HG03159 (cell line): ENCODE results near the gene HK3.
A peak's percentile ranks its signal among the peaks of the same experiment; 100 is the strongest.

Source experiments
- ATAC-seq: cut with Tn5 transposase; IDR thresholded peaks from one replicate; pipeline ENCODE4 v1.9.1; 2021; ENCODE audit warnings: mild to moderate bottlenecking, moderate library complexity; ENCODE audit not compliant: unreplicated experiment

Gene HK3

GRCh38 chr5:176902911-176903664 is 3.9 kb upstream of the HK3 start:
- no peak for ATAC-seq

- ATAC-seq, result peak; percentile 8
These were observed 3.1 kb upstream of the HK3 start for GRCh38 chr5:176902102-176902814.

GRCh38 chr5:176901260-176902101 is 2.3 kb upstream of the HK3 start:
- ATAC-seq, result peak; percentile 62

GRCh38 chr5:176900780-176901204 is 1.6 kb upstream of the HK3 start:
- ATAC-seq, result no peak

GRCh38 chr5:176899946-176900779 is 1.0 kb upstream of the HK3 start:
- no peak for ATAC-seq

- ATAC-seq, result no peak
These were observed 1.9 kb downstream of the HK3 start for GRCh38 chr5:176897263-176897662.

GRCh38 chr5:176895831-176896230 is 3.3 kb downstream of the HK3 start:
- no peak for ATAC-seq

- no peak for ATAC-seq
These were observed 4.8 kb downstream of the HK3 start for GRCh38 chr5:176894298-176894697.

GRCh38 chr5:176892663-176893062 is 6.5 kb downstream of the HK3 start:
- ATAC-seq, result no peak

GRCh38 chr5:176891331-176891958 is 7.7 kb downstream of the HK3 start:
- ATAC-seq, result no peak

- no peak for ATAC-seq
These were observed 8.5 kb downstream of the HK3 start for GRCh38 chr5:176890455-176891330.

GRCh38 chr5:176889321-176890280 is 9.5 kb downstream of the HK3 start:
- no peak for ATAC-seq

GRCh38 chr5:176888865-176889165 is 10.3 kb downstream of the HK3 start:
- ATAC-seq, result no peak

- ATAC-seq, result no peak
These were observed 10.9 kb downstream of the HK3 start for GRCh38 chr5:176888016-176888864.

GRCh38 chr5:176887252-176887849 is 11.8 kb downstream of the HK3 start:
- ATAC-seq, result no peak

- no peak for ATAC-seq
These were observed 12.6 kb downstream of the HK3 start for GRCh38 chr5:176886336-176887251.
